ENCODE data around the gene MTERF4. TPM values are rescaled to one million over a fixed set of nuclear protein-coding genes. Genes with fewer than 3 reads are reported as not detected.

MTERF4 gene
- total RNA-seq, 1 donor from 2014 or later = 32.6 TPM

- FAIRE-seq = no peak
Observed at GRCh38 chr2:241091734-241092445, 10.2 kb downstream of the MTERF4 start.

DNA sequence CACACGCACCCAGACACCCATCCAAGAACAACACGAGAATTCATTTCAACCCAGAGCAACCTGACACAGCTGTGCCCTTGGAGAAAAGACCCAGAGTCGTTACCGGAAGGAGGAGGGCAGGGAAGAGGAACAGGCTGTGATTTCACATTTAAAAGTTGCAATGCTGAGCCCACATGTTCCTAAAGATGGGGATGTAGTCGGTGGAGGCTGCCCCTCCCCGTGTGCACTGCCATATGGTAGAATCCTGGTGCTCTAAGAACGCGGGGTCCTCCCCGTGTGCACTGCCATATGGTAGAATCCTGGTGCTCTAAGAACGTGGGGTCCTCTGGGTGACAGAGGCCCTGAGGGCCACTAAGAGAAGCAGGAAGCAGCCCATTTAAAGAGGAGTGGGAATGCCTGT is 10.9 kb downstream of the MTERF4 start:
- FAIRE-seq (no peak), DNase-seq (ENCODE audit: low spot score in 2 of 2) (no peak)

More at GRCh38 chr2:241091734-241092445, 10.2 kb downstream of the MTERF4 start:
- DNase-seq (ENCODE audit: low spot score in 2 of 2) = no peak

GRCh38 chr2:241088791-241089732 is 13.0 kb downstream of the MTERF4 start:
- FAIRE-seq = no peak
- DNase-seq (ENCODE audit: low spot score in 2 of 2) = no peak

GRCh38 chr2:241088376-241088775 is 13.7 kb downstream of the MTERF4 start:
- FAIRE-seq (no peak), DNase-seq (ENCODE audit: low spot score in 2 of 2) (no peak)

DNA sequence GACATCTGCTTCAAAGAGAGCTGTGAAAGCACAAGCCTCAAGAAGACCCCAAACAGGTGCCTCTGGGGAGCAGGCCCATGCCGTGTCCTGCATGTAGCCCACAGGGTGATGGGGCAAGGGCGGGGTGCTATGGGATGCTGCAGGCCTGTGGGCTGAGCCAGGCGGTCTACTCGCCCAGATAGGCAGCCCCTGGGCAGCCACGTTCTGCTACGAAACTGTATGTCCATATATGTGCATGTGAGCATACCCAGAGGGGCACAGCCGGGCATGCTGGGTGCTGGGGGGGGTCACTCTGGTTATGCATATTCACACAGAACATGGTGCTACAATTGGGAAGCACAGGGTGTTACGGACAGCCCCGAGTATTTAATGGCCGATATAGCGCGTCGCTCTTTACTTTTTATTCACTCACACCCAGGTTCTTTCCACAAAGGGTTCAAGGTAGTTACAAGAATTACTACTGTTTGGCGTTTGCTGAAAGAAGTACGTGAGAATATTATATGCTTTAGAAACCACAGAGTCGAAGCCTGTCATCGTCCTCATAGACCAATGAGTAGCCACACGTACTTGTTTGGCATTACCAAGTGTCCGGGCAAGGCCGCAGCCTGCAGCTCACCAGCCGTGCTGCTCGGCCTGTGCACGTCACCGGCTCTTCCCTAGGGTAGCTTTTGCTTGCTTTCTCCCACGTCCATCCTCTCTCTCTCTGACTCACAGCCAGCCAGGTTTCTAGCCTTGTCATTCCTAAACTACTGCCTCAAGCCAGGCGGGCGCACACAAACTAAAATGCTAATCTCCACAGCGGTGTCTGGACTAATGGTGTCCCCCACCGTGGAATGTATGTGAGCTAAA is 14.4 kb downstream of the MTERF4 start:
- FAIRE-seq (no peak), DNase-seq (ENCODE audit: low spot score in 2 of 2) (no peak)

DNA sequence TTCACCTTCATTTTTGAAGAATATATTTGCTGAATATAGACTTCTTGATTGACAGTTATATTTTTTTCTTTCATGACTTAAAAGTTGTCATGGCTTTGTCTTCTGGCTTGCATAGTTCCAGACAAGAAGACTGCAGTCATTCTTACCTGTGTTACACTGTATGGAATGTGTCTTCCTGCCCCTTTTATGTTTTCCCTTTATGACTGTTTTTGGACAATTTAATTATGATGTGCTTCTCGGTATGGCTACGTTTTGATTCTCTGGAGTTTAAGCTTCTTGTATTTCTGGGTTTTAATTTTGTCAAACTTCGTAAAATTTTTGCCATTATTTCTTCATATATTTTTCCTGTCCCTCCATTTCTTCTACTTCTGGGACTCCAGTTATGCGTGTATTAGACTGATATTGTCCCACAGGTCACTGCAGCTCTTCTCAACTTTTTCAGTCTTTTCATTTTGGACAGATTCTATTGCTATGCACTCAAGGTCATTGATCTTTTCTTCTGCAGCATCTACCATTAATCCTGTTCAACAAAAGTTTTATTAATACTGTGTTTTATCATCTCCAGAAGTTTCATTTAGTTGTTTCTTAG is 17.1 kb downstream of the MTERF4 start:
- no peak for FAIRE-seq
- no peak for DNase-seq (ENCODE audit: low spot score in 2 of 2)

DNA sequence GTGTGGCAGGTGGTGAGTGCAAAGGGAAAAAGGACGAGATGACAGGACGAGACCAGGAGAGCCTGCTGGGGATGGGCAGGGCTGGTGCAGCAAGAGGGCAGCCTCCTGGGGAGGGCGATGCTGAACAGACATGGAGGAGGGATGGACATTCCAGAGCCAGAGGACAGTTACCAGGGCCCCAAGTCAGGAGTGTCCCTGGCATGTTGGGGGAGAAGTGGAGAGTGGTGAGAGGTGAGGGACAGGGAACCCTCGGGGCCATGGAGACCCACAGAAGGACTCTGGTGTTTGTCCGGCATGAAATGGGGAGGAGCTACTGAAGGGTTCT is 19.0 kb downstream of the MTERF4 start:
- FAIRE-seq = no peak
- DNase-seq (ENCODE audit: low spot score in 2 of 2) = no peak

DNA sequence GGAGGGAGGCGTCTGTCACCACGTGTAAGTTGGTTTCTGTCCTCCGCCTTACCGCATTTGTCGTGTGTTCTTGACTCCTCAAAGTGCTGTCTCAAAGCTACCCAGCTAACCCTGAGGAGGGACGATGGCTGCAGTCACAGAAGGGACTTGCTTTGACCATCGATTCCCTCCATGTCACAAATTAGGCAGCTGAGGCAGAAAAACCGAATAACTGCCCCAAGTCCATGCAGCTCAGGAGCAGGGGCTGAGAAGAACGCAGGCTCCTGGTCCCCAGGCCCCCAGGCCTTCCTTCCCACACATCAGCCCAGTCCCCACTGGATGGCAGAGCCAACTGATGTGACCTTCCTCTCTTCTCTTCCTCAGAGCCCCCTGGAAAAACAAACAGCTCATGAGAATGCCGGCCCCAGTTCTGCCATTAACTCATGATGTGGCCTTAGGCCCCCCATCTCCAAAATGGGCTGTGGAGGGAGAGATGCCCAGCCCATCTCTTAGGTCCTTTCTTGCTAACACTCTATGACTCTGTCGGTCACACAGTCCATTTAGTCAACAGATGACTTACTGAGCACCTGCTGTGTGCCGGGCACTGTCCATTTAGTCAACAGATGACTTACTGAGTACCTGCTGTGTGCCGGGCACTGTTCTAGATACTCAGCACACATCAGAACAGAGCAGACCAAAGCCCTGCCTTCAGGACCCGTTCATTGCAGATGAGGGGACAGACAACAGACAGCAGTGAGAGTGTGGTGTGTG is 19.6 kb downstream of the MTERF4 start:
- FAIRE-seq = no peak

DNA sequence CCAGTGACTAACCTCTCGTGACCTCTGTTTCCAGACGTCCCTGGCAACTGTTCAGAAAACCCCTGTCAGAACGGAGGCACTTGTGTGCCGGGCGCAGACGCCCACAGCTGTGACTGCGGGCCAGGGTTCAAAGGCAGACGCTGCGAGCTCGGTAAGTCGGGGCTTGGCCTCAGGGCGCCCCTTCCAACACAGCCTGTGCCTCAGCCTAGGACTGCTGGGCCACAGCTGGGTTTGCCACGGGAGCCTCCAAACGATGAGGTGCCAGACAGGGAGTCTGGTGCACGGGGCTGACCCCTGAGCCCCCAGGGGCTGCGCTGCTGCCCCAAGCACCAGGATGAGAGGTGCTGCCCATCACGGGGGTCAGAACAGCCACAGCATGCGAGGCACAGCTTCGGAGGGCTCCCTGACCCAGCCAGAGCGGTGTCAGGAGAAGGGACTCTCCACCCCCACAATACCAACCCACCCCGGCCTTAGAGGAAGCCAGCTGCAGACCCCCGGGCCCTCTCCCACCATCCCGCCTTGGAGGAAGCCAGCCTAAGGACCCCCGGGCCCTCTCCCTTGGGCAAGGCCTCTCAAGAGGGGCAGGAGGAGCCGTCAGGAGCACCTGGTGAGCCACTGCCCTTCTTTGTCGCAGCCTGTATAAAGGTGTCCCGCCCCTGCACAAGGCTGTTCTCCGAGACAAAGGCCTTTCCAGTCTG is 20.3 kb downstream of the MTERF4 start:
- no peak for FAIRE-seq

More for the DNA sequence above, 19.6 kb downstream of the MTERF4 start:
- DNase-seq (ENCODE audit: low spot score in 2 of 2) = no peak

DNA sequence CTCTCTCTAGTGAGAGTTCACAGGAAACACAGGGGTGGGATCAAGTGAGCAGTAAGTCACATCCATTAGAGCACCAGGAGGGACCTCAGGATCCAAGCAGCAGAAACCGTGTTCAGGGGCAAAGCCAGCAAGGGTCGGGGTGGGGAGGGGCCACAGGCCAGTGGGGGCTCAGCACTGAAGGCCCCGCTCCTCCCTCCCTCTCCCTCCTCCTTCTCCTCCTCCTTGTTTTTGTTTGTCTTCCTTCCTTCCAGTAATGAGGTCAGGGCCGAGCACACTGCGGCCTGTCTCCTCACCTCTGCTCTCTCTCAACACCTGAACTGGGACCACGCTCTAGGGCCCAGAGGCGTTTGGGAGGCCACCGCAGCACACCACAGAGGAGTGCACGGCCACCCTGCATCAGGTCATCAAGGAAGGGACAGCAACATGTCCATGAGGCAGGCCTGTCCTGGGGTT is 20.9 kb downstream of the MTERF4 start:
- DNase-seq (ENCODE audit: low spot score in 2 of 2) = no peak
- FAIRE-seq = no peak

More for the DNA sequence above, 20.3 kb downstream of the MTERF4 start:
- DNase-seq (ENCODE audit: low spot score in 2 of 2) = no peak

- FAIRE-seq = no peak
Observed at GRCh38 chr2:241080405-241081189, 21.5 kb downstream of the MTERF4 start.

DNA sequence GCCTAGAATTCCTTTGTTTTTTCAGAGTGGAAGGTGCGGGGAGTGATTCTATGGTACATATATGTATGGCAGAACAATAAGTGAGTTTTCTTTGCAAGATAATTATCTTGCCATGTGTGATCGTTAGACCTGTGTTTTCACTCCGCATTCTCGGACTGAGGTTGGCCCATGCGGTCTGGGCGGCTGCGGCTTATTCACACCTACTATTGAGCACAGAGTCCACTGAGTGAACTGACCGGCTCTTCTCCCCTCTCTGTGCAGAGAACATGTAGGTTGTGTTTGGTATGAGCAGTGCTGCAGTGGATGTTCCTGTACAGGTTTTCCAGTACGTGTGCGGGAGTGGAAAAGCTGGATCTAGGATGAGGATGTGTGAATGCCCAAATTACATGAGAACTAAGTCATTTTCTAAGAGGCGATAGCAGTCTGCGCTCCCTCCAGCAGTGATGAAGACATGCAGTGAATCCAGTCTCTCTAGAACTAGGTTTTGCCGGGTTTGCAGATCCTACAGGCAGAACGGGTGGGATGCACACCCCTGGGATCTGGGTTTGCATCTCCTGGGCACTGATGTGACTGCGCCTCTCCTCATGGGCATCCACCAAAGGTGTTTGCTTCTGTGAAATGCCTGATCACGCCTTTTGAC is 27.1 kb downstream of the MTERF4 start:
- FAIRE-seq (no peak), DNase-seq (ENCODE audit: low spot score in 2 of 2) (no peak)

More at GRCh38 chr2:241080405-241081189, 21.5 kb downstream of the MTERF4 start:
- DNase-seq (ENCODE audit: low spot score in 2 of 2) = no peak

DNA sequence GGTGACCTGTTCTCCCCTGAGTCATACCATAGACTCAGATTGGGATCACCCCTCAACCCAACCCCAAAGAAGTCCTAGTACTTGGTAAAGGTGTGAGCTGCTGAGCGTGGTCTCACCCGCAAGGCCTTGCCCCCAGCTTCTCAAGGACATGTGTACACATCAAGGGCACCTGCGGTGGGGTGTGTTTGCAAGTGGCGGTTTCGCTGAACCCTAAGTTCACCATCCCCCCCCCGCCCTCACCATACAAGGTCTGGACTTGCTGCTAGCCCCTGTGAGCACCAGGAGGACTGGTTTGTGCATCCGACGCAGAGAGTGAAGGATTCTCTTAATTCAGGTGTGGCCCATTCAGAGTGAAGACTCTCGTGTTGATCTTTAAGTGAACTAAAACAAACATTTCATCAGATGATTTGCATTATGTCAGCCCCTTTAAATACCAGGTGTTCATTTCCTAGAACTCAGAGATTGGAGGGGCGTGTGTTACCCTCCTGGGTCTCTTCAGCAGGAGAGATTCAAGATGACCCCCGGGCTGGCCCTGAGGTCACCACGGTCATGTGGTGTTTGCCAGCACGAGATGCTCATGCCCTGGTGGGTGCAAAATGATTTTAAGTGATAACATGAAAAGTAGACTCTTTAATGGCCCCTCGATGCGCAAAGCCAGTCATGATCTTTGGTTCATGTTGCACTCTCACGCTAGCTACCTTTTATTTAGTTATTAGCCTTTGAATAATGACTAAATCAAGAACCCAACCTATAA is 27.8 kb downstream of the MTERF4 start:
- FAIRE-seq (no peak), DNase-seq (ENCODE audit: low spot score in 2 of 2) (no peak)

- no peak for FAIRE-seq
- no peak for DNase-seq (ENCODE audit: low spot score in 2 of 2)
Observed at GRCh38 chr2:241073166-241074064, 28.7 kb downstream of the MTERF4 start.

- no peak for DNase-seq (ENCODE audit: low spot score in 2 of 2)
- no peak for FAIRE-seq
Observed at GRCh38 chr2:241072553-241073165, 29.4 kb downstream of the MTERF4 start.
